ENCODE data around the gene HLA-DRA.
A peak's percentile ranks its signal among the peaks of the same experiment; 100 is the strongest.

DNA sequence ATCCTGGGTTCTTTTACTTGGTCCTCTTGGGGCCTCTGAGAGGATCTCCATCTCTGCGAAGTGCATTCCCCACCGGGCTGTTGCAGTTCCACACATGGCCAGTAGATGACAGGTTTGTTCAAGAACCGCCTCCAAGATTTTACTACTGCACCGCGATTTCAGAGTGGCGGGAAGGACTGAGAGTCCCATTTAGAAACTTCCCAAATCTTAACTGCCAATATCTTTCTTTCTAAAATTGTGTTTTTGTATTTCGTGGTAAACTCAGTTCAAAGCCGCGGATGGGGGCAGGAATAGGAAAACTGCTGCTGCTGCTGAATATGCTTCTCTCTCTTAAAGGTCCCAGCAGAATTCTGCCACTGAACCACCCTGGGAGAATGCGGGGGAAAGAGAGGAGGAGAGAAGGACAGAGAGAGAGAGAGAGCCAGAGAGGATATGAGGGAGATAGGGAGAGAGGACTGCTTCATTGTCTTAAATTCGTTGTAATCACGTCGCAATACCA, 24.1 kb upstream of the HLA-DRA start:
- TF ChIP-seq, protein P1, sequence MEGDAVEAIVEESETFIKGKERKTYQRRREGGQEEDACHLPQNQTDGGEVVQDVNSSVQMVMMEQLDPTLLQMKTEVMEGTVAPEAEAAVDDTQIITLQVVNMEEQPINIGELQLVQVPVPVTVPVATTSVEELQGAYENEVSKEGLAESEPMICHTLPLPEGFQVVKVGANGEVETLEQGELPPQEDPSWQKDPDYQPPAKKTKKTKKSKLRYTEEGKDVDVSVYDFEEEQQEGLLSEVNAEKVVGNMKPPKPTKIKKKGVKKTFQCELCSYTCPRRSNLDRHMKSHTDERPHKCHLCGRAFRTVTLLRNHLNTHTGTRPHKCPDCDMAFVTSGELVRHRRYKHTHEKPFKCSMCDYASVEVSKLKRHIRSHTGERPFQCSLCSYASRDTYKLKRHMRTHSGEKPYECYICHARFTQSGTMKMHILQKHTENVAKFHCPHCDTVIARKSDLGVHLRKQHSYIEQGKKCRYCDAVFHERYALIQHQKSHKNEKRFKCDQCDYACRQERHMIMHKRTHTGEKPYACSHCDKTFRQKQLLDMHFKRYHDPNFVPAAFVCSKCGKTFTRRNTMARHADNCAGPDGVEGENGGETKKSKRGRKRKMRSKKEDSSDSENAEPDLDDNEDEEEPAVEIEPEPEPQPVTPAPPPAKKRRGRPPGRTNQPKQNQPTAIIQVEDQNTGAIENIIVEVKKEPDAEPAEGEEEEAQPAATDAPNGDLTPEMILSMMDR (conservative IDR thresholded peaks at IDR 0.05; ENCODE audit: low read length), result peak; percentile 96
- no peak for TF ChIP-seq EZH2phosphoT487 (IDR thresholded peaks at IDR 0.05; ENCODE audit: borderline replicate concordance)
